Loucy (cell line): ENCODE data around the gene IL17RE.

Experiments used
- H2AFZ ChIP-seq: fragments of 200-600 bp; sonication (generic); 2 replicates; pipeline ENCODE4 v1.6.0; 2016; ENCODE audit warnings: antibody characterized with exemption, mild to moderate bottlenecking, low read length, moderate library complexity
- H3F3A ChIP-seq: fragments of 200-600 bp; 2 replicates; pipeline ENCODE4 v1.6.0; 2016; ENCODE audit warnings: antibody characterized with exemption, low read depth, mild to moderate bottlenecking
- H3K27me3 ChIP-seq: fragments of 200-600 bp; sonication (generic); 2 replicates; pipeline ENCODE4 v1.6.1; 2014; ENCODE audit warnings: low read length, mild to moderate bottlenecking; ENCODE audit not compliant: insufficient read depth, poor library complexity, severe bottlenecking
- H3K36me3 ChIP-seq: fragments of 200-600 bp; sonication (generic); 2 replicates; pipeline ENCODE4 v1.6.1; 2016; ENCODE audit warnings: low read length; ENCODE audit not compliant: insufficient read depth
- H3K4me1 ChIP-seq: fragments of 200-600 bp; sonication (generic); 2 replicates; pipeline ENCODE4 v1.5.1; 2014; ENCODE audit warnings: low read length, mild to moderate bottlenecking; ENCODE audit not compliant: insufficient read depth, poor library complexity, severe bottlenecking
- H3K4me2 ChIP-seq: fragments of 200-600 bp; sonication (generic); 2 replicates; pipeline ENCODE4 v1.6.0; 2014; ENCODE audit warnings: antibody characterized with exemption, low read length, low read depth, mild to moderate bottlenecking; ENCODE audit not compliant: poor library complexity, severe bottlenecking
- H3K4me3 ChIP-seq: fragments of 200-600 bp; sonication (generic); 2 replicates; pipeline ENCODE4 v1.5.1; 2014; ENCODE audit warnings: low read length, mild to moderate bottlenecking, mixed read lengths; ENCODE audit not compliant: poor library complexity, severe bottlenecking
- H3K79me2 ChIP-seq: fragments of 200-600 bp; sonication (generic); 2 replicates; pipeline ENCODE4 v1.6.1; 2014; ENCODE audit warnings: low read length; ENCODE audit not compliant: insufficient read depth
- H3K9ac ChIP-seq: fragments of 200-600 bp; sonication (generic); 2 replicates; pipeline ENCODE4 v1.6.0; 2014; ENCODE audit warnings: mild to moderate bottlenecking, low read depth, low read length, moderate library complexity; ENCODE audit not compliant: poor library complexity, severe bottlenecking
- H3K9me2 ChIP-seq: fragments of 200-600 bp; sonication (generic); replicated peaks from 2 replicates; pipeline ENCODE4 v1.6.1; 2016; ENCODE audit warnings: low read depth, low read length, mixed read lengths
- H3K9me3 ChIP-seq: fragments of 200-600 bp; sonication (generic); 2 replicates; pipeline ENCODE4 v1.6.1; 2014; ENCODE audit warnings: mild to moderate bottlenecking, antibody characterized with exemption, low read length, low read depth; ENCODE audit not compliant: insufficient read depth
- H4K20me1 ChIP-seq: fragments of 200-600 bp; sonication (generic); 2 replicates; pipeline ENCODE4 v1.6.0; 2014; ENCODE audit warnings: antibody characterized with exemption, low read length, mild to moderate bottlenecking; ENCODE audit not compliant: insufficient read depth, poor library complexity, severe bottlenecking
- EZH2phosphoT487 ChIP-seq: fragments of 200-600 bp; IDR thresholded peaks from 2 replicates; pipeline ENCODE4 v1.6.1; 2018; ENCODE audit warnings: antibody characterized with exemption, mild to moderate bottlenecking, moderate library complexity, borderline replicate concordance
- TF ChIP-seq, protein P1 (sequence below): fragments of 200-600 bp; sonication (generic); conservative IDR thresholded peaks from 2 replicates; pipeline ENCODE4 v1.5.1; 2014; ENCODE audit warnings: mild to moderate bottlenecking, antibody characterized with exemption, low read length

IL17RE gene

DNA sequence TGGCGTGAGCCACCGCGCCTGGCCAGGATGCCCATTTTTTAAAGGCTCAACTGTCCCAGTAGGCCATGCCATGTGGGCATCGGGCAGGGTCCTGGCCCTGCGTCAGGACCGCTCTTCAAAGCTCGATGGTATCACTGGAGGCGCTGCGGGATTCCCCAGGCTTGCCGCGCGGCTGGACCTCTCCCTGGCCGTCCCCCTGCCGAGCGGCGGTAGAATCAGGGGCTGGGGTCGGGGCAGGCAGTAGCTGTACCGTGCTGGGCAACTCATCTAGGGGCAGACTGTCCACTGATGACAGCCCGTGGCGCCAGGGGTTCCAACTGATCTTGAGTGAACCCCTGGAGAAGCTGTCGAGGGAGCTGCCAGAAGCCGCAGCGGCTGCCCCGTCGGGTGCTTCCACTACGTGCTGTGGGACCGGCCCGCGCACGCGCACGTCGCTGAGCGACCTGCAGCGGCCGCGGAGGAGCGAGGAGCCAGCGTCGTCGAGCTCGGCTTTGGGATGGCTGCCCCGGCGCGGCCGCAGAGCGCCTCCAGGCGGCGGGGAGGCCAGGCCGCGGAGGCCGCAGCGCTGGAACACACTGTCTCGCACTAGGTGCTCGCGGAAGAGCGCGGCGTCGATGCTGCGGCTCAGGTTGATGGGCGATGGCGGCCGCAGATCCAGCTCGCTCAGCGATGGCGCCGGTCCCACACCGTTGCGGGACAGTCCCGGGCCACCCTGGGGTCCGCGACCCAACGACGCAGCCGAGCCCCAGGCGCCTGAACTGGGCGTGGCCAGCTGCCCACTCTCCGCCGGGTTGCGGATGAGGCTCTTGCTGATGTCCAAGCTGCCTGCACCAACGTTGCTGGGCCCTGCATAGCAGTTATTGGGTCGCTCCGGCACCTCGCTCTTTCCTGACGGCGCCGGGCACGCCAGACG, 43.7 kb downstream of the IL17RE start:
- no peaks in the 10 kb centered on the region for H3K79me2 ChIP-seq
- no peaks in the 10 kb centered on the region for H3F3A ChIP-seq
- no peaks in the 10 kb centered on the region for H4K20me1 ChIP-seq
- H3K9me2 ChIP-seq = no peaks in the 10 kb centered on the region
- no peak for TF ChIP-seq EZH2phosphoT487
- TF ChIP-seq, protein P1, sequence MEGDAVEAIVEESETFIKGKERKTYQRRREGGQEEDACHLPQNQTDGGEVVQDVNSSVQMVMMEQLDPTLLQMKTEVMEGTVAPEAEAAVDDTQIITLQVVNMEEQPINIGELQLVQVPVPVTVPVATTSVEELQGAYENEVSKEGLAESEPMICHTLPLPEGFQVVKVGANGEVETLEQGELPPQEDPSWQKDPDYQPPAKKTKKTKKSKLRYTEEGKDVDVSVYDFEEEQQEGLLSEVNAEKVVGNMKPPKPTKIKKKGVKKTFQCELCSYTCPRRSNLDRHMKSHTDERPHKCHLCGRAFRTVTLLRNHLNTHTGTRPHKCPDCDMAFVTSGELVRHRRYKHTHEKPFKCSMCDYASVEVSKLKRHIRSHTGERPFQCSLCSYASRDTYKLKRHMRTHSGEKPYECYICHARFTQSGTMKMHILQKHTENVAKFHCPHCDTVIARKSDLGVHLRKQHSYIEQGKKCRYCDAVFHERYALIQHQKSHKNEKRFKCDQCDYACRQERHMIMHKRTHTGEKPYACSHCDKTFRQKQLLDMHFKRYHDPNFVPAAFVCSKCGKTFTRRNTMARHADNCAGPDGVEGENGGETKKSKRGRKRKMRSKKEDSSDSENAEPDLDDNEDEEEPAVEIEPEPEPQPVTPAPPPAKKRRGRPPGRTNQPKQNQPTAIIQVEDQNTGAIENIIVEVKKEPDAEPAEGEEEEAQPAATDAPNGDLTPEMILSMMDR = no peak
- no peak overlapping the region for H2AFZ ChIP-seq
- peaks cover 4% of the 10 kb centered on the region; the same call in 1 of the 2 replicates for H3K36me3 ChIP-seq
- no peak overlapping the region for H3K4me3 ChIP-seq
- H3K9ac ChIP-seq = no peak overlapping the region
- no peaks in the 10 kb centered on the region for H3K9me3 ChIP-seq
- H3K4me1 ChIP-seq = peaks cover 7% of the 10 kb centered on the region
- no peaks in the 10 kb centered on the region for H3K27me3 ChIP-seq
- H3K4me2 ChIP-seq = no peak overlapping the region

DNA sequence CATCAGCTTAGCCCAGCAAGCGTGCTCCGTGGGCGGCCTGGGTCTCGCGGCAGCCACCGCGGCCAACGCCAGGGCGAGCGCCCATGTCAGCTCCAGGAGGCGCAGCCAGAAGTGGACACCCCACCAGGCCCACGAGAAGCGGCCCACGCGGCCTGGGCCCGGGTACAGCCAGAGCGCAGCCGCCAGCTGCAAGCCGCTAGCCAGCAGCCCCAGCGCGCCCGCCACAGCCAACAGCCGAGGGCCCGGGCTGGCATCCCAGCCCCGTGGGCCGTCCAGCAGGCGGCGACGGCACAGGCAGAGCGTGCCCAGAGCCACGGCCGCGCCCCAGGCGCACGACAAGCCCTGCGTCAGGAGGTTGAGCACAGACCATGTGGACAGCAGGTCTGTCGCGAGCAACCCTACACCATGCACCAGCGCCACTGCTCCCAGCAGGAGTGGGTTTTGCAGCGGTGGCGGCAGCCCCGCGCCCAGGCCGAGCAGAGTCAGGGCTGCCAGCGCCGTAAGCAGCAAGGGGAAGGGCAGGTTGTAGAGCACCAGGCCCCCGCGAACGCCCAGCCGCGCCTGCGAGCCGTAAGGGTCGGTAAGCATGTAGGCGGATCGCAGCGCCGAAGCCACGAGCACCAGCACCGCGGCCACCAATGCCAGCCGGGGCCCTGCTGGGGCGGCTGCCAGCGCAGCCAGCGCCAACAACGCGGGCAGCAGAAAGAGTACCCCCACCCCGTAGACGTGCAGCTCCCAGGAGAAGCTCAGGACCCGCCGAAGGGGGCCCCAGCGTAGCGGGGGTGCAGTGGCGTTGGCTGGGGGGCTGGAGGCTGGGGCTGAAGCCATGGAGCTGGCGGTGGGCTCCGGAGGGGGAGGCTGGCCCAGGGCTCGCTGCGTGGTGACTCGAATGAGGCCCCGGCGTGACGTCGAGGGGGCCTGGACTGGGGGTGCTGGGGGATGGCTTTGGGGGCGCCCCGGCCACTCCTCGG, 44.7 kb downstream of the IL17RE start:
- Histone ChIP-seq H4K20me1 (no peaks in the 10 kb centered on the region), H3K4me1 (peaks cover 13% of the 10 kb centered on the region), H3F3A (no peaks in the 10 kb centered on the region), H3K9ac (no peak overlapping the region), H3K79me2 (no peaks in the 10 kb centered on the region), H3K9me3 (no peaks in the 10 kb centered on the region), H2AFZ (no peak overlapping the region), H3K4me2 (no peak overlapping the region), H3K36me3 (peaks cover 4% of the 10 kb centered on the region; the same call in 1 of the 2 replicates), H3K27me3 (no peaks in the 10 kb centered on the region), H3K9me2 (no peaks in the 10 kb centered on the region), H3K4me3 (no peak overlapping the region)
- TF ChIP-seq EZH2phosphoT487 = no peak
- TF ChIP-seq, protein P1 = no peak

DNA sequence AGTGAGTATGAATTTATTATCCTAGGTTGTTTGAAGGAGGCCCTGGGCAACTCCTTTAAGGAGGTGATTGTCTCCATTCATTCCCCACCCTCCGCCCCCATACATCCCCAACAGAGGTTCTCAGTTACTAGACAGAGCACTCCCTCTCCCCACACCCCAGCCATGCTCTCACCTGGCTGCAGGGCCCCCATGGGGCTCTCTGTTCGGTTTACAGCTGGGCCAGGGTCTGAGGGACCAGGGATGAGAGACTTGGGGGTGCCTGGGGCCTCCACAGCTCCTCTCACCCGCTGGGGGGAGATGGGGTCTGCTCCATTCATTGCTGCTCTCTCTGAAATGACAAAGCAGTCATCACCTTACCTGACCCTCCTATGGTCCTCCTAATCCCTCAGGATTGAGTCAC, 45.9 kb downstream of the IL17RE start:
- Histone ChIP-seq H3K9me2 (no peaks in the 10 kb centered on the region), H3K4me1 (peaks cover 13% of the 10 kb centered on the region), H3K27me3 (no peaks in the 10 kb centered on the region), H3K9ac (no peak overlapping the region), H3K36me3 (peaks cover 4% of the 10 kb centered on the region; the same call in 1 of the 2 replicates), H2AFZ (no peak overlapping the region), H3K4me2 (no peak overlapping the region), H3K4me3 (no peak overlapping the region), H3K79me2 (no peaks in the 10 kb centered on the region), H3K9me3 (no peaks in the 10 kb centered on the region), H3F3A (no peaks in the 10 kb centered on the region), H4K20me1 (no peaks in the 10 kb centered on the region)
- TF ChIP-seq, protein P1 = no peak
- no peak for TF ChIP-seq EZH2phosphoT487
